NK-92 treated with Interleukin-12 subunit alpha and Interleukin-12 subunit beta, amount 100 ng/mL, for 24 hours (cell line): ENCODE measurements around the gene AGT.
"Not testable (repeated sequence)": the region's sequence is repeated elsewhere in the genome, so short reads cannot be mapped to it uniquely, and the experiment has no call there.

Experiments
- DNase-seq: peaks from one replicate; lab custom pipeline; 2025; lab: John Stamatoyannopoulos, UW

AGT gene

DNA sequence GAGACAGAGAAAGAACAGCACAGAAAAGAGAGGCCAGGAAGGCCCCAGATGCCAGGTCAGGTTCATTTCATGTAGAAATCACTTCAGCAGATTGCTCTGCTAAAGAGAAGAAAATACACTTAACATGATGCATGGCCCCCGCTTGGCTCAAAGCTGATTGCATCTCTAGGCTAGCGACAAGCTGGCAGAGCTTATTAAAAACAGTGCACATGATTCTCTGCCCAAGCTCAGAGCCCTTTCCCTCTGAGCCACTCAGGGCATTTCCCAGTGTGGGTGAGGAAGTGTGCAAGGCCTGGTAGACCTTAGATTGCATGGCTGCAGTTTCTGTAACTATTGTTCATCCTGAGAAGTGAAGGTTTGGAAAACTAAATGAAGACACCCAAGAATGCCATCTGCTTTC, 30.0 kb upstream of the AGT start:
- DNase-seq = no peak

DNA sequence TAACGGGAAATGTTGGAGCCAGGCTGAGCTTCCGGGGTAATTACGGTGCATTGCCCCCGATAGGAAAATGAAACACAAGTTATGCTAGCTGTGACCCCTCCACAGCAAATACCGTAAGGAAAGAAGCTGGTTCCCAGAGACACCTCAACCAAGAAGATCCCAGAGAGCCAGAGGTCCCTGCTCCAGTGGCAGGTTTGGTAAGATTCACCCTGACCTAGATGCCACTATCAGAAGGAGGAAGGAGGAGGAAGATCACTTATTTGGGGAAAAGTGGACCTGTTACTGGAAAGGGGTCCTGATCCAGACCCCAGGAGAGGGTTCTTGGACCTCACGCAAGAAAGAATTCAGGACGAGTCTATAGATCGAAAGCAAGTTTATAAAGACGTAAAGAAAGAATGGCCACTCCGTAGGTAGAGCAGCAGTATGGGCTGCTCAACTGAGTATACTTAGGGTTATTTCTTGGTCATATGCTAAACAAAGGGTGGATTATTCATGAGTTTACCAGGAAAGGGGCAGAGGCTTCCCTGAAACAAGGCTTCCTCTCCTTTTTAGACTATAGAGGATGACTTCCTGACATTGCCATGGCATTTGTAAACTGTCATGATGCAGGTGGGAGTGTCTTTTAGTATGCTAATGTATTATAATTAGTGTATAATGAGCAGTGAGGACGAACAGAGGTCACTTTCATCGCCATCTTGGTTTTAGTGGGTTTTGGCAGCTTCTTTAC, 25.8 kb upstream of the AGT start:
- DNase-seq = no peak

DNA sequence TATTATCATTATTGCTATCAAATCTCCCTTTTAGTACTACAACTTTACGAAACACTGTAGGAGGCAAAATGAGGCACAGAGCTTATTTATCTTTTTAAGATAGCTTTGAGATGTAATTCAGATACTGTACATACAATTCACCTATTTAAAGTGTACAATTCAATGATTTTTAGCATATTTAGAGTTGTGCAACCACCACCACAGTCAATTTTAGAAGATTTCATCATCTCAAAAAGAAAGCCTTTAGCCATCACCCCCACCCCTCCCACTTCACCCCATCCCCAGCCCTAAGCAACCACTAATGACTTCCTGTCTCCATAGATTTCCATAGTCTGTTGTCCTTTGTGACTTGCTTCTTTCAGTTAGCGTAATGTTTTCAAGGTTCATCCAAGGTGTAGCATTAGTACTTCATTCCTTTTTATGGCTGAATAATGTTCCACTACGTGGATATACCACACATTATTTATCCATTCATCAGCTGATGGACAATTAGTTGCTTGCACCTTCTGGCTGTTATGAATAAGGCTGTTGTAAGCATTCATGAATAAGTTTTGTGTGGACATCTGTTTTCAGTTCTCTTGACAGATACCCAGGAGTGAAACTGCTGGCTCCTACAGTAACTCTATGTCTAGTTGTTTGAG, 23.8 kb upstream of the AGT start:
- DNase-seq = no peak

DNA sequence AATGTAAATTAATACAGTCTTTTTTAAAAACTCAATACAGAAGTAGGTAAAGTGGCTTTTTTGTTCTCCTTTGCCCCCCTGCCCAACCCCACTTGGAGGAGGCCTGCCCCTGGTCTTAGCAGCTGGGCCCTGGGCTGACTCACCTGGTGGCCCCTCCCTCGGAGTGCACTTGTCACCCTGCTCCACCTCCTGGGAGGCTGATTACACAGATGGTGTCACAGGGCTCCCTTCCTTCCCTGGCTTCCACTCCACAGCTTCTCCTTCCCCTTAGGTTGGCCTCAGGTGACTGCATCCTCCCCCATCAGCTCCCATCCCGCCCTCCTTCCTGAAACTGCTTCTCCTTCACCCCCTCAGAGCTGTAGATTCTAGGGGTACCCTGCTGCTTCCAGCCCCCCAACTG, 21.5 kb upstream of the AGT start:
- no peak for DNase-seq

DNA sequence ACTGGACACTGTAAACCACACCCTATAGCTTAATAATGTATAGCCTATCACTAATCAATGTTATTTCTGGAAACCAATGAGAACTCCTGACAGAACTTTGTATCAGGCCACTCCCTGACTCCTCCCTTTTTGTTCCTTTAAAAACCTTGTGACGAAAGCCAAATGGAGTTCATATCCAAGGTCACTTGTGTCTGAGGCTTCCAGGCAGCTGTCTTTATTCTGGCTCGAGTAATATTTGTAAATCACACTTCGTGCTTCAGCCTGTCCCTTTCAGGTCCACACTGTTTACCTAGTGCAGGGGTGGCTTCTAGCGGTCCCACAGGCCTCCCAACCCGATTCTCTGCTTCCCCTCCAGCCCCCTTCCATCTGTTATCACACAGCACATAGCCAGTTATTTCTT, 17.1 kb upstream of the AGT start:
- DNase-seq = no peak

DNA sequence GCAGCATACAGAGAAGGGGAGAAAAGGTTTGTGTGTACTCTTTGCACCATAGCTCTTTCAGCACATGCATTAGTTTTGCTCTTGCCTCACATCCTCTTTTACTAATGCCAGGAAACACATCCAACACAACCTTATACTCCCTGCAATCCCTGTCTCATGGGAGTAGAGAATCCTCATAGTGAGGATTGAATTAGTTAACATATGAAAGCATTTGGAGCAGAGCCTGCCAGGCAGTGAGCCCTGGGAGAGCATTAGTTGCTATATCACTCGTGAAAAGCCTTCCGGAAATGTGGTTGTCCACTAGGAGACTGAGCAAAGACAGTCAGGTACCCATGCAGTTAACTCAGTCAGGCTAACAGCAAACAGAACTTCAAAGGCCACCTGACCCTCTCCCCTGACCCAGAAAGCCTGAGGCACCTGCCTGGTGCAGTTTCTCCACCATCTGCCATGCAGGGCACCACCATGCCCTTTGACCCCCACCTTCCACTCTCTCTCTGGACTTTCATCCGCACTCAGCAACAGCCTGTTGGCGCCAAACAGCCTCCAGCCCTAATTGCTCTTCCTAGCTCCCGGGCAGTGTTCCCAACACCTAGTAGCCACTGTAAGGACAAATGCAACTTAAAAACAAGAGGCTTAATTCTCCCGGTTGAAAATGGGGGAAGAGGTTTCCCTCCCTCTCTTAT, 14.9 kb upstream of the AGT start:
- no peak for DNase-seq

DNA sequence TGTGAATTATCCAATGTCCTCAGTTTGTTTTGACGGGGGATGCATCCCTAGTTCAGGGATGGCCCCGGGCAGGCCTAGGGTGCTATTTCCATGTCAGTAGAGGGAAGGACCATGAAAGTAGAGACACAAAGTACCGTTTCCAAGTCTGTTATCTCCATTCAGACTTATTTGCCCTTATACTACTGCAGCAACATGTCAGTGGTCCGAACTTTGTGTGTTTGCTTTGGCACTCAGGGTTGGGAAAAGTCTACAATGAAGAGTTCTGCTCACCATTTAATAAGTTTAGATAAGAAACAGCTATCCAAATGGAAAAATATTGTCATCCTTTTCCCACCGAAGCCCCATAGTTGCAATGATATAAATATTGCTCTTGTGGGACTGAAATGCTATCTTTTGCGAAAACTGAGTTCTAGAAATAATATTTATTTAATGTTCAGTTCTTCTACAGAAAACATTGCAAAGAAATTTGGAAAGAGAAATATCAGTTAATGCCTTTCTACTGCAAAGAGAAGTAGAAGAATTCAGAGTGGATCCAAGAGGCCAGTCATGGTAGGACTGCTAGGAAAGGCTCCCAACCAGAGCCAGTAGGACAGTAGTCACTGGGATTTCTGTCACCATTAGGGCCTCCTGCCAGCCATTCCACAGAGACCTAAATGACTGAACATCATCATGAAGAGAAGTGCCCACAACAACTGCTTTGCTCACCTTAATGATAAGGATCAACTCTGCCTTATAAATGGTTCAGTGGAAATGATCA, 11.5 kb upstream of the AGT start:
- DNase-seq = no peak

DNA sequence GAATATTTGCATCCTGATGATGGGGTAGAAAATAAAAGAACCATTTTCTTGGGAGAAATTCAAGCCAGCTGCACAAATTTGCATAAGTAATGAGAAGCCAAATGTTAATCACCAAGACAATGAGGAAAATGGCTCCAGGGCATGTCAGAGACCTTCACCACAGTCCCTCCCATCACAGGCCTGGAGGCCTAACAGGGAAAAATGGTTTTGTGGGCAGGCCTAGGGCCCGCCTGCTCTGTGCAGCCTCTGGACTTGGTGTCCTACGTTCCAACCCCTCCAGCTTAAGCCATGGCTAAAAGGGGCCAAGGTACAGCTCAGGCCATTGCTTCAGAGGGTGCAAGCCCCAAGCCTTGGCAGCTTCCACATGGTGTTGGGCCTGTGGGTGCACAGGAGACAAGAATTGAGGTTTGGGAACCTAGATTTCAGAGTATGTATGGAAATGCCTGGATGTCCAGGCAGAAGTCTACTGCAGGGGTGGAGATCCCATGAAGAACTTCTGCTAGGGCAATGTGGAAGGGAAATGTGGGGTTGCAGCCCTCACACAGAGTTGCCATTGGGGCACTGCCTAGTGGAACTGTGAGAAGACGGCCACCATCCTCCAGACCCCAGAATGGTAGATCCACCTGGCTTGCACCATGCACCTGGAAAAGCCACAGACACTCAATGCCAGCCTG, 8.1 kb upstream of the AGT start:
- not testable (repeated sequence) for DNase-seq

DNA sequence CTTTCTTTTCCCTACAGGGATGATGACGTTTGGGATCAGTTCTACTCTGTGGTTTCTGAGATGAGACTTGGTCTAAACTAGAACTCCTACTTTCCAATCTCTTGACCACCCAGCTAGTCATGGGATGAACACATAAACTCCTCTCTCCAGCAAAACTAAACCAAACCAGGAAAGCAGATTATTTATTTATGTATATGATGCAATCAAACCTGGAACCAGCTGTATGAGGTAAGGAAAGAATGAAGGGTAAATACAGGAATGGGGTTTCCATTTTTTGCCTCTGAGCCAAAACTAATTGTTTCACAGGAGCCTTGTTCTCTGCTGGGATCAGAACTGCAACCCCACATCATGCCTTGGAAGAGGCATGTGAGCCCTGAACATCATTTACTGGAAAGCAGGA, 3.3 kb upstream of the AGT start:
- DNase-seq = no peak

DNA sequence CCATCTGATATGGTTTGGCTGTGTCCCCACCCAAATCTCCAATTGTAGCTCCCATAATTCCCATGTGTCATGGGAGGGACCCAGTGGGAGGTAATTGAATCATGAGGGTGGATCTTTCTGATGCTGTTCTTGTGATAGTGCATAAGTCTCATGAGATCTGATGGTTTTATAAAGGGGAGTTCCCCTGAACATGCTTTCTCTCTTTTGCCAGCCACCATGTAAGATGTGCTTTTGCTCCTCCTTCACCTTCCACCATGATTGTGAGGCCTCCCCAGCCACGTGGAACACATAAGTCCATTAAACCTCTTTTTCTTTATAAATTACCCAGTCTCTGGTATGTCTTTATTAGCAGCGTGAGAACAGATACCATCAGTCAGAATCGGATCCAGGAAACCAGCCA, 2.5 kb upstream of the AGT start:
- not testable (repeated sequence) for DNase-seq

DNA sequence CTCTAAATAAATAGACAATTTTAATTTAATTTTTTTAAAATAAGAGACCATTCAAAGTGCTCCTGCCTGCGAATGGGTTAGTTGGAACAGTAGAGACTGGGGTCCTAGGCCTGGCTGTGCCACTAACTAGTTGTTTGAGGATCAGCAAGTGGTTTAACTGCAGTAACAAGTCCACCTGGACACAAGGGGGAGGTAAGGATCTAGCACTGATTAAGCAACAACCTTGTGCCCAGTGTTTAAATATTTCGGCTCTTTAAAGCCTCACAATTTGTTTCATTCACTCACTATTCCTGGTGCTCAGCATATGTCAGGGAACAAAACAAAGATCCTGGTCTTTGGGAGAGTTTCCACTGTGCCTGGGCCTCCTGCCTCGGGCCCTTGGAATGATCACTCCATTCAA, 1.6 kb upstream of the AGT start:
- DNase-seq = no peak

DNA sequence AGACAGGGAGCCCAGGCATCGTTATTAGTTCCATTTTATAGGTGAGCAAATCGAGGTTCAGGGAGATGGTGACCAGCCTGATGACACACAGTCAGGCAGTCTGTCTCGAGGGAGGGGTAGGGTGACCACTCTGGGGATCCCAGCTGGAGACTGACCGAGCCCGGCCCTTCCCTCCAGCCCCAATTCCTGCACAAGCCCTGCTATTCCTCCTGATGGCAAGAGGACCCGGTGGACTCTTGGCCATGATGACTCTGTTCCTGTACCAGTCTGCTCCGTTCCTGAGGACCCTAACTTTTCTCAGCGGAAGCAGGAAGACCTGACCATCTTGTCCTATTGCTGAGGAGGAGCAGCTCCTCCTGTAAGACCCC, 391 bp downstream of the AGT start:
- no peak for DNase-seq

DNA sequence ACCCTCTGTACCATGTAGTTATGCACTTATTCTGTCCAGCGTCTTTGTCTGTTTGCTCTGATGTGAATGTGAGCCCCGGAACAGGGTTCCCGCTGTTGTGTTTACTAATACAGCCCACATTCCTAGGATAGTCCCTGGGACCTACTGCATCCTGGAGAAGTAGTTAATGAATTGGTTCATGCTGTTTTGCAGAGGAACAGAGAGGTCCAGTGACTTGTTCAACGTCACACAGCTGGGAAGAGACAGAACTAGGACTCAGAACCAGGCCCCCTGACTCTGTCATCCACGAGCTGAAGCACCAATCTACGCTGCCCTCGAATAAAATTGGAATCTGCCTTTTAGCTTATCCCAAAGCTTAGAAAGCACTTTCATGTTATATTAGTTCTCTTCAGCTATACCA, 784 bp downstream of the AGT start:
- DNase-seq = no peak

DNA sequence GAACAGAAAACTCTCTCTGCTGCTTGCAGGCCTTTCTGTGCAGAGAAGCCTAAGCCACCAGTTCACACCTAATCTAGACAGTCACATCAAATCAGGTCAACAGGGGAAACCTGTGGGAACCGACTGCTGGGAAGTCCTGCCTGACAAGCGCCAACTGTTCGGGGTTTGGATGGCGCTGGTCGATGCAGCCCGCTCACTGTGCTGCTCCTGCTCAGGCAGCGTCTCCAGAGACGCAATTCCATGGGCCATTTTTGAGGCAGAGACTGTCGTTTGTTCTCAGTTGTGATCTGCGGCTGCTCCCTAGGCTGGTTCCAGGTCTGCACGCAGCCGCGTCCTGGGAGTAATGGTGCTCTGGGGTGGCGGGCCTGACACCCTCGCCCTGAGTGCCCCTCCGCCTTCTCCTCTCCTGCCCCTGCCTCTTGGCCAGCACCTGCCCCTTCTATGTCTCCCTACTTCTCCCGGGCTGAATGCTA, 1.4 kb downstream of the AGT start:
- no peak for DNase-seq

DNA sequence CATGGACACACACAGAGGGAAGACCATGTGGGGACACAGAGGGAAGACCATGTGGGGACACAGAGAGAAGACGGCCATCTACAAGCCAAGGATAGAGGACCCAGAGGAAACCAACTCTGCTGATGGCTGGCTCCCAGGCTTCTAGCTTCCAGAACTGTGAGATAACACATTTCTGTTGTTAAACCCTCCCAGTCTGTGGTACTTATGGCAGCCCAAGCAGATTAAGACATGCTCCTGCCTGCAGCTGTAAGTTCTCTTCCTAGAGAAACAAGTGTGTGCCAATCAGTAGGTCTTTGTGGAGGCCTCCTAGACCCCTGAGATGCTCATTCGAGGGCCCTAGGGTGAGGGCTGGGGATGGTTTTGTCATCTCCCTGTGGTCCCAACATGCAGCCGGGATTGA, 2.7 kb downstream of the AGT start:
- DNase-seq = no peak

DNA sequence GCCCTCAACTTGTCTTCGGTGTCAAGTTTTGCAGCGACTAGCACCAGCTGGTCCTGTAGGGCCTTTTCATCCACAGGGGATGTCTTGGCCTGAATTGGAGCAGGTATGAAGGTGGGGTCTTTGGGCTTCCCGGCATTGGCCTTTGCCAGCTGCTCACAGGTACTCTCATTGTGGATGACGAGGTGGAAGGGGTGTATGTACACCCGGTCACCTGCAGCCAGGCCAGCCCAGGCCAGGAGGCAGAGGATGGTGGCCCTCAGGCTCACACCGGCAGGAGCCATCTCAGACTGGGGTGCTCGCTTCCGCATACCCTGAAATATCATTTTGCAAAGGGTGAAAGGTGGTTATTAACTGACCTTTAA, 3.4 kb downstream of the AGT start:
- DNase-seq = no peak

DNA sequence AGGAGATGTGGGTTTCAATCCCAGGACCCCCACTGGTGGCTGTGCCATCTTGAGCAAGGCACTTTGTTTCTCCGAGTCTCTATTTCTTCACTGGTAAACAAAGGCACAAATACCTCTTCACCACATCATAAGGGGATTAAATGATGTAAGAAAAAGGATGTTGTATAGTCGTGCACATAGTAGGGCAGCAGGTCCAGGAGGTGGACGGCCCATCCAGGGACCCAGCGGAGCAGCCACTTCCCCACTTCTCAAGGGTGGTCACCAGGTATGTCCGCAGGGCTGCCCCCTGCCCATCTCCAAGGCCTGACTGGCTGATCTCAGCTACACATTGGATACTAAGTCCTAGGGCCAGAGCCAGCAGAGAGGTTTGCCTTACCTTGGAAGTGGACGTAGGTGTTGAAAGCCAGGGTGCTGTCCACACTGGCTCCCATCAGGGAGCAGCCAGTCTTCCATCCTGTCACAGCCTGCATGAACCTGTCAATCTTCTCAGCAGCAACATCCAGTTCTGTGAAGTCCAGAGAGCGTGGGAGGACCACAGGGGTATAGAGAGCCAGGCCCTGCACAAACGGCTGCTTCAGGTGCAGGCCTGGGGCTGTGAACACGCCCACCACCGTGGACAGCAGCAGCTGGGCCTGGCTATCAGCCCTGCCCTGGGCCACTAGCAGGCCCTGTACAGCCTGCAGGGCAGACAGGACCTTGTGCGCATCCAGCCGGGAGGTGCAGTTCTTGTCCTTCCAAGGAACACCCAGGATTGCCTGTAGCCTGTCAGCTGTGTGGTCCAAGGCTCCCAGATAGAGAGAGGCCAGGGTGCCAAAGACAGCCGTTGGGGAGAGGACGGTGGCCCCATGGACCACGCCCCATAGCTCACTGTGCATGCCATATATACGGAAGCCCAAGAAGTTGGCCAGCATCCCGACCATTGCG, 4.0 kb downstream of the AGT start:
- no peak for DNase-seq

DNA sequence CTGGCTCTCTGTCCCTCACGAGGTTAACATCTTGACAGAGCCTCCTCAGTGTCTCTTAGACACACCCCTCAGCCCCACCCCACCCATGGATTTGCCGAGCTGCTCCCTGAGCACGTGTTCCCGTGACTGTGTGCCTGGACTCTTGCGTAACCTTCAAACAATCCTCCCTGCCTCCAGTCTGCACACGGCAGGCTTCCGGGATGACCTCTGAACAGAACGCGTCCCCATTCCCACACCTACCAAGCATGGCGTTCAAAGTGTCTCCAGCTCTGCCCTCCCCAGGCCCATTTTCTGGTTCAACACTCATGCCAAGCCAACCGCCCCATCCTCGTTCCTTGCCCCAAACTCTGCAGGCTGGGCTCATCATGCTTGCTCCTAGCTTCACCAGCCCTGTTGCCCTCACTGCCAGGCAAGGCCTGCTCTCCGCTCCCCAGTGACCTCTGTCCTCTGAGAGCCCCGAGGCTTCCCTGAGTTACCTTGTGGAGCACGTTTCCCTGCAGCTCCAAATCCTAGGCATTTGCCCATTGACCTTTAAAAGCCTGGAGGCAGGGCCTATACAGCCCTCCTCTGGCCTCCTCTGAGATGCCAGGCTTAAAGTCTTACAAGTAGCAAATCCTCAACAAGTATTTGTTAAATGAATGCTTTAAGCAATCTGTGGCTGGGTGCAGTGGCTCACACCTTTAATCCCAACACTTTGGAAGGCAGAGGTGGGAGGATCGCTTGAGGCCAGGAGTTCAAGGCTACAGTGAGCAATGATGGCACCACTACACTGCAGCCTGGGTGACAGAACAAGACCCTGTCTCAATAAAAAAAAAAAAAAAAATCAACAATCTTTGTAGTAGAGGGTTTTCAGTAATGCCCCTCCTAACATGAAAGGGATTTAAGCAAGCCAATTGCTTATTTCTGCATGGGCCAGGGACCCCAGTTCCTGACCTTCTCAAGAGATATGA, 5.0 kb downstream of the AGT start:
- DNase-seq = no peak

DNA sequence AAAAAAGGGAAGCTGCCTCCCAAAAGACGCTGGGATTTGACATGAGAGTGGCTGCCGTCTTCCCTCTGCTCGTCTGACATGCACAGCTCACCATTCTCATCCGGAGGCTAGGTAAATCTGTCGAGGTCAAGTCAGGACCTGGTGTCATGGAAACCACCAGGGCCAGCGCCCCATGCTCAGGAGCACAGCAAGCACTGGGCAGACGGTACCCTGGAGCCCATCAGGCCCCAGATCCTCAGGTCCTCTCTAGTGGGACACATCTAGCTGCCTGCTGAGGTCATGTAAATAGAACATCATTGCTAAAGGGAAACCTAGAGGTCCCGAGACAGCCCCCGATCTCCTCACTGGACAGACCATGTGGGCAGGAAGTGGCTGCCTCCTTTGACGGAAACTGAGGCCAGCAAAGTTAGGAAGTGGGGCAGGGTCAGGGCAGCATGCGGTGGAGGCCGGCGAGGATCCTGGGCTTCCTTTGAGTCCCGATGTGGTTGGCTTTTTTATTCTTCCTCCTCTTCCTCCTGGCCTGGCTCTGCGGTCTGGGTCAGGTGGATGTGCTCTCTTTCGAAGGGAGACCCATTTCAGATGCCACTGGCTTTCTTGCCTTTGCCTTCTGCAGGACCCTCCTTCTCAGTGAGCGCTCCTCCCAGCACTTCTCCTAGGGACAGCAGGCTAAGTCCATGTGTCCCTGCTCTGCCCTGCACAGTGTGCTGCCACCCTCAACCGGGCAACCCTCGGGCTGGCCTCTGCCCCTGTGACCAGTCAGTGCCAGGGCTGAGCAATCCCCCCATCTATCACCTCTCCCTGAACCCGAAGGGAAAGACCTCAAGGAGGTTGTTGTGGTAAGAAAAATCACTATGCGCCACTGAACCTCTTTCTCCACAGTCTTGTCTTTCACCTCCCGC, 5.9 kb downstream of the AGT start:
- no peak for DNase-seq
